Measurements from ENCODE around the gene IDI2. TPM values are rescaled to one million over a fixed set of nuclear protein-coding genes. Genes with fewer than 3 reads are reported as not detected.

The IDI2 gene
- total and polyA plus RNA-seq, 4 donors, result 0.10 TPM; not detected in 3

Other genes with a start within 250 kb of the IDI2 start
- gene LARP4B, start 94.2 kb downstream of the IDI2 start, total RNA-seq, result 10 to 100 TPM; 73.2 to 82.4 TPM
- 10 to 100 TPM in 1 of 2 donors, 1 to 10 TPM in 1; 8.1 to 12.3 TPM for gene LARP4B, start 94.2 kb downstream of the IDI2 start, polyA plus RNA-seq
- gene GTPBP4, start 37.4 kb downstream of the IDI2 start, total RNA-seq, result 10 to 100 TPM; 29.2 to 46.9 TPM
- 10 to 100 TPM; 21.6 to 24.7 TPM for gene GTPBP4, start 37.4 kb downstream of the IDI2 start, polyA plus RNA-seq
- 10 to 100 TPM; 28.6 to 39.3 TPM for gene IDI1, start 23.3 kb upstream of the IDI2 start, total RNA-seq
- gene IDI1, start 23.3 kb upstream of the IDI2 start, polyA plus RNA-seq, result 10 to 100 TPM; 18.9 to 43.3 TPM
- 10 to 100 TPM; 20.3 to 25.9 TPM for gene WDR37, start 30.5 kb upstream of the IDI2 start, total RNA-seq
- 1 to 10 TPM; 3.9 to 8.6 TPM for gene WDR37, start 30.5 kb upstream of the IDI2 start, polyA plus RNA-seq